Stimulated activated memory B cell treated with anti-CD40 and anti-IgM and Interleukin-4, amounts not matched to agents 10 μg/mL and 1 μg/mL and 100 μg/mL, for 72 hours (primary cell): ENCODE measurements around the gene DGUOK.

ENCODE experiments used
- ATAC-seq: fragments of 150-1000 bp; cut with Tn5 transposase; 2 replicates; pipeline ENCODE4 v1.10.0; 2021
- H3K27ac Mint-ChIP-seq: one replicate; pipeline ENCODE4 v1.8.0; 2022; ENCODE audit warnings: mild to moderate bottlenecking, mixed read lengths
- H3K27me3 Mint-ChIP-seq: one replicate; pipeline ENCODE4 v1.8.0; 2022; ENCODE audit warnings: mixed read lengths
- H3K36me3 Mint-ChIP-seq: one replicate; pipeline ENCODE4 v1.8.0; 2022; ENCODE audit warnings: mixed read lengths
- H3K4me1 Mint-ChIP-seq: one replicate; pipeline ENCODE4 v1.8.0; 2022; ENCODE audit warnings: mixed read lengths
- H3K4me3 Mint-ChIP-seq: one replicate; pipeline ENCODE4 v1.8.0; 2022; ENCODE audit warnings: mild to moderate bottlenecking, moderate library complexity, mixed read lengths
- H3K9me3 Mint-ChIP-seq: one replicate; pipeline ENCODE4 v1.8.0; 2022; ENCODE audit warnings: mixed read lengths

Gene DGUOK

GRCh38 chr2:73985308-73986084 lies 58.8 kb downstream of the DGUOK start:
- Mint-ChIP-seq H3K27me3 (no peaks in the 10 kb centered on the region), H3K4me1 (peaks cover 87% of the 10 kb centered on the region), H3K36me3 (peaks cover 39% of the 10 kb centered on the region), H3K4me3 (peak overlapping the region; percentile 87), H3K27ac (peak overlapping the region; percentile 93), H3K9me3 (peaks cover 4% of the 10 kb centered on the region)
- ATAC-seq = peak; percentile 84

- H3K4me1 Mint-ChIP-seq = peaks cover 84% of the 10 kb centered on the region
- no peaks in the 10 kb centered on the region for H3K27me3 Mint-ChIP-seq
- ATAC-seq = peak; percentile 6
- H3K27ac Mint-ChIP-seq = peak overlapping the region; percentile 93
- H3K9me3 Mint-ChIP-seq = peaks cover 8% of the 10 kb centered on the region
- peaks cover 44% of the 10 kb centered on the region for H3K36me3 Mint-ChIP-seq
- H3K4me3 Mint-ChIP-seq = peak overlapping the region; percentile 87
Observed at GRCh38 chr2:73986085-73986681, 59.5 kb downstream of the DGUOK start.

- H3K4me1 Mint-ChIP-seq = peaks cover 81% of the 10 kb centered on the region
- H3K27me3 Mint-ChIP-seq = no peaks in the 10 kb centered on the region
- peak overlapping the region; percentile 87 for H3K4me3 Mint-ChIP-seq
- peaks cover 54% of the 10 kb centered on the region for H3K36me3 Mint-ChIP-seq
- peak overlapping the region; percentile 93 for H3K27ac Mint-ChIP-seq
- no peak for ATAC-seq
- H3K9me3 Mint-ChIP-seq = peaks cover 11% of the 10 kb centered on the region
Observed at GRCh38 chr2:73987109-73987947, 60.6 kb downstream of the DGUOK start.

- peak overlapping the region; percentile 87 for H3K4me3 Mint-ChIP-seq
- H3K27me3 Mint-ChIP-seq = no peaks in the 10 kb centered on the region
- H3K9me3 Mint-ChIP-seq = peaks cover 11% of the 10 kb centered on the region
- peaks cover 77% of the 10 kb centered on the region for H3K4me1 Mint-ChIP-seq
- no peak for ATAC-seq
- peak overlapping the region; percentile 40 for H3K27ac Mint-ChIP-seq
- H3K36me3 Mint-ChIP-seq = peaks cover 58% of the 10 kb centered on the region
Observed at GRCh38 chr2:73987948-73988700, 61.4 kb downstream of the DGUOK start.

GRCh38 chr2:73989972-73990371 lies 63.3 kb downstream of the DGUOK start:
- Mint-ChIP-seq H3K9me3 (peaks cover 11% of the 10 kb centered on the region), H3K27me3 (no peaks in the 10 kb centered on the region), H3K4me3 (no peak overlapping the region), H3K27ac (peak overlapping the region; percentile 66), H3K4me1 (peaks cover 84% of the 10 kb centered on the region), H3K36me3 (peaks cover 73% of the 10 kb centered on the region)
- no peak for ATAC-seq

GRCh38 chr2:73990531-73990930 lies 63.9 kb downstream of the DGUOK start:
- Mint-ChIP-seq H3K27ac (no peak overlapping the region), H3K4me3 (no peak overlapping the region), H3K36me3 (peaks cover 73% of the 10 kb centered on the region), H3K4me1 (peaks cover 88% of the 10 kb centered on the region), H3K9me3 (peaks cover 11% of the 10 kb centered on the region), H3K27me3 (no peaks in the 10 kb centered on the region)
- no peak for ATAC-seq

GRCh38 chr2:73992036-73992435 lies 65.4 kb downstream of the DGUOK start:
- no peak for ATAC-seq
- Mint-ChIP-seq H3K4me1 (peaks cover 84% of the 10 kb centered on the region), H3K36me3 (peaks cover 61% of the 10 kb centered on the region), H3K27me3 (no peaks in the 10 kb centered on the region), H3K27ac (peak overlapping the region; percentile 35), H3K9me3 (peaks cover 11% of the 10 kb centered on the region), H3K4me3 (no peak overlapping the region)

- H3K27me3 Mint-ChIP-seq = no peaks in the 10 kb centered on the region
- peaks cover 58% of the 10 kb centered on the region for H3K36me3 Mint-ChIP-seq
- peak overlapping the region; percentile 47 for H3K27ac Mint-ChIP-seq
- H3K9me3 Mint-ChIP-seq = peaks cover 11% of the 10 kb centered on the region
- no peak overlapping the region for H3K4me3 Mint-ChIP-seq
- H3K4me1 Mint-ChIP-seq = peaks cover 84% of the 10 kb centered on the region
- ATAC-seq = no peak
Observed at GRCh38 chr2:73993376-73993775, 66.7 kb downstream of the DGUOK start.

GRCh38 chr2:73993778-73994177 lies 67.1 kb downstream of the DGUOK start:
- Mint-ChIP-seq H3K27ac (peak overlapping the region; percentile 47), H3K4me3 (no peak overlapping the region), H3K36me3 (peaks cover 55% of the 10 kb centered on the region), H3K4me1 (peaks cover 84% of the 10 kb centered on the region), H3K9me3 (peaks cover 11% of the 10 kb centered on the region), H3K27me3 (no peaks in the 10 kb centered on the region)
- ATAC-seq = peak; percentile 16

- H3K4me1 Mint-ChIP-seq = peaks cover 84% of the 10 kb centered on the region
- peaks cover 51% of the 10 kb centered on the region for H3K36me3 Mint-ChIP-seq
- H3K27ac Mint-ChIP-seq = peak overlapping the region; percentile 47
- no peak overlapping the region for H3K4me3 Mint-ChIP-seq
- H3K9me3 Mint-ChIP-seq = peaks cover 11% of the 10 kb centered on the region
- peak; percentile 54 for ATAC-seq
- no peaks in the 10 kb centered on the region for H3K27me3 Mint-ChIP-seq
Observed at GRCh38 chr2:73994178-73994831, 67.6 kb downstream of the DGUOK start.

- no peak overlapping the region for H3K27ac Mint-ChIP-seq
- no peak for ATAC-seq
- H3K4me1 Mint-ChIP-seq = peaks cover 84% of the 10 kb centered on the region
- peaks cover 36% of the 10 kb centered on the region for H3K36me3 Mint-ChIP-seq
- H3K4me3 Mint-ChIP-seq = no peak overlapping the region
- H3K27me3 Mint-ChIP-seq = no peaks in the 10 kb centered on the region
- H3K9me3 Mint-ChIP-seq = peaks cover 4% of the 10 kb centered on the region
Observed at GRCh38 chr2:73995810-73996209, 69.1 kb downstream of the DGUOK start.

- H3K4me3 Mint-ChIP-seq = no peak overlapping the region
- H3K4me1 Mint-ChIP-seq = peaks cover 91% of the 10 kb centered on the region
- ATAC-seq = no peak
Observed at GRCh38 chr2:73997813-73998212, 71.1 kb downstream of the DGUOK start.

GRCh38 chr2:73998451-73998850 lies 71.8 kb downstream of the DGUOK start:
- Mint-ChIP-seq H3K36me3 (peaks cover 17% of the 10 kb centered on the region), H3K9me3 (no peaks in the 10 kb centered on the region), H3K4me1 (peaks cover 90% of the 10 kb centered on the region), H3K27ac (peak overlapping the region; percentile 79), H3K27me3 (no peaks in the 10 kb centered on the region), H3K4me3 (no peak overlapping the region)
- no peak for ATAC-seq

More at GRCh38 chr2:73997813-73998212, 71.1 kb downstream of the DGUOK start:
- peak overlapping the region; percentile 51 for H3K27ac Mint-ChIP-seq
- H3K36me3 Mint-ChIP-seq = peaks cover 23% of the 10 kb centered on the region
- no peaks in the 10 kb centered on the region for H3K27me3 Mint-ChIP-seq
- H3K9me3 Mint-ChIP-seq = no peaks in the 10 kb centered on the region

GRCh38 chr2:73998933-73999332 lies 72.3 kb downstream of the DGUOK start:
- peaks cover 89% of the 10 kb centered on the region for H3K4me1 Mint-ChIP-seq
- peaks cover 16% of the 10 kb centered on the region for H3K36me3 Mint-ChIP-seq
- H3K4me3 Mint-ChIP-seq = no peak overlapping the region
- ATAC-seq = no peak
- peak overlapping the region; percentile 79 for H3K27ac Mint-ChIP-seq
- no peaks in the 10 kb centered on the region for H3K9me3 Mint-ChIP-seq
- no peaks in the 10 kb centered on the region for H3K27me3 Mint-ChIP-seq
